ENCODE results near the gene ADRB2. TPM values are rescaled to one million over a fixed set of nuclear protein-coding genes. Genes with fewer than 3 reads are reported as not detected.
A peak's percentile ranks its signal among the peaks of the same experiment; 100 is the strongest.

Gene ADRB2
- total RNA-seq, 1 donor, result 1.7 TPM

GRCh38 chr5:148788636-148789035 is 37.8 kb upstream of the ADRB2 start:
- H3K4me3 ChIP-seq (ENCODE audit: low read depth, low read length), result no peak overlapping the region
- DNase-seq (ENCODE audit: low read depth), result no peak
- no peak for TF ChIP-seq CTCF (IDR thresholded peaks at IDR 0.05; ENCODE audit: insufficient read depth, low read depth, low read length)

GRCh38 chr5:148790545-148791333 is 35.7 kb upstream of the ADRB2 start:
- no peak for DNase-seq (ENCODE audit: low read depth)
- TF ChIP-seq CTCF (IDR thresholded peaks at IDR 0.05; ENCODE audit: insufficient read depth, low read depth, low read length), result no peak
- no peak overlapping the region for H3K4me3 ChIP-seq (ENCODE audit: low read depth, low read length)

GRCh38 chr5:148791334-148791667 is 35.1 kb upstream of the ADRB2 start:
- H3K4me3 ChIP-seq (ENCODE audit: low read depth, low read length), result no peak overlapping the region
- no peak for DNase-seq (ENCODE audit: low read depth)
- TF ChIP-seq CTCF (IDR thresholded peaks at IDR 0.05; ENCODE audit: insufficient read depth, low read depth, low read length), result no peak

GRCh38 chr5:148791696-148792095 is 34.7 kb upstream of the ADRB2 start:
- TF ChIP-seq CTCF (IDR thresholded peaks at IDR 0.05; ENCODE audit: insufficient read depth, low read depth, low read length), result no peak
- no peak for DNase-seq (ENCODE audit: low read depth)
- no peak overlapping the region for H3K4me3 ChIP-seq (ENCODE audit: low read depth, low read length)

- no peak for DNase-seq (ENCODE audit: low read depth)
- no peak overlapping the region for H3K4me3 ChIP-seq (ENCODE audit: low read depth, low read length)
- no peak for TF ChIP-seq CTCF (IDR thresholded peaks at IDR 0.05; ENCODE audit: insufficient read depth, low read depth, low read length)
Measured at GRCh38 chr5:148792744-148793143, 33.7 kb upstream of the ADRB2 start.

- no peak overlapping the region for H3K4me3 ChIP-seq (ENCODE audit: low read depth, low read length)
- TF ChIP-seq CTCF (IDR thresholded peaks at IDR 0.05; ENCODE audit: insufficient read depth, low read depth, low read length), result no peak
- DNase-seq (ENCODE audit: low read depth), result no peak
Measured at GRCh38 chr5:148793261-148793660, 33.1 kb upstream of the ADRB2 start.

- no peak overlapping the region for H3K4me3 ChIP-seq (ENCODE audit: low read depth, low read length)
- DNase-seq (ENCODE audit: low read depth), result peak; percentile 11
- TF ChIP-seq CTCF (IDR thresholded peaks at IDR 0.05; ENCODE audit: insufficient read depth, low read depth, low read length), result no peak
Measured at GRCh38 chr5:148794275-148794674, 32.1 kb upstream of the ADRB2 start.

Data from fibroblast of villous mesenchyme (primary cell).